HepG2 (cell line): Measurements from ENCODE around the gene RSPRY1. TPM values are rescaled to one million over a fixed set of nuclear protein-coding genes. Genes with fewer than 3 reads are reported as not detected.
A peak's percentile ranks its signal among the peaks of the same experiment; 100 is the strongest.

Source experiments
- ARID4A ChIP-seq: sonication (generic); formaldehyde crosslinking; IDR thresholded peaks from 2 replicates; pipeline ENCODE4 v1.5.0; 2020; ENCODE audit warnings: mild to moderate bottlenecking, missing genetic modification reagents, borderline replicate concordance
- HES4 ChIP-seq: sonication (generic); formaldehyde crosslinking; IDR thresholded peaks from 2 replicates; pipeline ENCODE4 v1.9.0; 2021; ENCODE audit warnings: mild to moderate bottlenecking, missing genetic modification reagents, borderline replicate concordance
- HNF1A ChIP-seq, 2 experiments: sonication (generic) in 1 of 2; formaldehyde crosslinking in 1 of 2; IDR thresholded peaks; 2 replicates each; pipeline versions ENCODE4 v1.4.0 to v1.6.1; 2016 to 2020; ENCODE audit warnings: borderline replicate concordance in 1 of 2, low read depth in 1 of 2, mild to moderate bottlenecking in 1 of 2, missing genetic modification reagents in 1 of 2
- HOMEZ ChIP-seq: IDR thresholded peaks from 2 replicates; pipeline ENCODE4 v1.6.1; 2016; ENCODE audit warnings: low read depth
- NPAS2 ChIP-seq: sonication (generic); formaldehyde crosslinking; IDR thresholded peaks from 2 replicates; pipeline ENCODE4 v1.8.0; 2022; ENCODE audit warnings: mild to moderate bottlenecking, missing genetic modification reagents, borderline replicate concordance
- REST ChIP-seq, 2 experiments: IDR thresholded peaks; 2 replicates each; pipeline ENCODE4 v1.6.1; 2011 to 2012; ENCODE audit warnings: low read length in 2 of 2, borderline replicate concordance in 1 of 2, low read depth in 1 of 2, mild to moderate bottlenecking in 1 of 2, moderate library complexity in 1 of 2
- SPEN ChIP-seq: sonication (generic); formaldehyde crosslinking; IDR thresholded peaks from 2 replicates; pipeline ENCODE4 v1.5.1; 2020; ENCODE audit warnings: low read depth, mild to moderate bottlenecking, missing genetic modification reagents
- ZBTB14 ChIP-seq: sonication (generic); formaldehyde crosslinking; IDR thresholded peaks from 2 replicates; pipeline ENCODE4 v1.4.0; 2020; ENCODE audit warnings: missing genetic modification reagents
- ZNF136 ChIP-seq: sonication (generic); formaldehyde crosslinking; IDR thresholded peaks from 2 replicates; pipeline ENCODE4 v1.8.1; 2022; ENCODE audit warnings: low read depth, mild to moderate bottlenecking, moderate library complexity, missing genetic modification reagents
- ZNF274 ChIP-seq: sonication (generic); formaldehyde crosslinking; IDR thresholded peaks from 2 replicates; pipeline ENCODE4 v1.5.1; 2020; ENCODE audit warnings: mild to moderate bottlenecking, missing genetic modification reagents
- ZNF556 ChIP-seq: sonication (generic); formaldehyde crosslinking; IDR thresholded peaks from 2 replicates; pipeline ENCODE4 v1.4.0; 2020; ENCODE audit warnings: mild to moderate bottlenecking, missing genetic modification reagents, borderline replicate concordance
- polyA plus RNA-seq, 8 experiments: library from polyadenylated mRNA; depleted of rRNA in 3 of 8; stranded (reverse) in 7 of 8; unstranded in 1 of 8; fragments of >200 nt; fragmentation: Illumina TruSeq in 4 of 8; extraction: Trizol in 4 of 8; gene quantifications; 2 replicates each; pipeline versions ENCODE4 v1.2.1 to v1.2.3, GENCODE V29; 2011 to 2016; ENCODE audit warnings: low read depth in 4 of 8, missing spikeins in 1 of 8, mixed read lengths in 1 of 8; ENCODE audit not compliant: insufficient read depth in 1 of 8
- total RNA-seq, 5 experiments: library from RNA; depleted of rRNA; stranded (reverse); fragments of >200 nt; fragmentation: Illumina TruSeq; extraction: Trizol; gene quantifications; 2 replicates each; pipeline ENCODE4 v1.2.3, GENCODE V29; 2016; ENCODE audit warnings: low read depth in 1 of 5

Gene RSPRY1
- total and polyA plus RNA-seq, 2 of the 13 experiments (the other 11 are each of a cell fraction or from before 2014, with no cell fraction given): 53.4 to 61.0 TPM

GRCh38 chr16:57244767-57245471, 58.8 kb downstream of the RSPRY1 start, which contains the start of gene ARL2BP (continued):
- no peak for TF ChIP-seq HNF1A (IDR thresholded peaks at IDR 0.05; ENCODE audit: low read depth)
- peak; percentile 61; the same call in 1 of the 2 replicates for TF ChIP-seq HNF1A (CRISPR knock-in tag; IDR thresholded peaks at IDR 0.05; ENCODE audit: borderline replicate concordance)
- TF ChIP-seq ZNF274 (CRISPR knock-in tag): peak; percentile 90
- TF ChIP-seq NPAS2 (CRISPR knock-in tag): no peak
- TF ChIP-seq ZNF136 (CRISPR knock-in tag): 0 out of 2 replicates have a peak, but pooled peaks have one; percentile 25
- TF ChIP-seq ARID4A (CRISPR knock-in tag): peak; percentile 95; the same call in 1 of the 2 replicates
- TF ChIP-seq ZBTB14 (CRISPR knock-in tag): peak; percentile 91
- TF ChIP-seq REST (IDR thresholded peaks at IDR 0.05; ENCODE audit: borderline replicate concordance in 1 of 2, low read depth in 1 of 2, low read length in 2 of 2): no peak
- no peak for TF ChIP-seq HES4 (CRISPR knock-in tag)
- peak; percentile 74; the same call in 1 of the 2 replicates for TF ChIP-seq ZNF556 (CRISPR knock-in tag)
- TF ChIP-seq HOMEZ (CRISPR knock-in tag): 0 out of 2 replicates have a peak, but pooled peaks have one; percentile 31
- peak; percentile 99 for TF ChIP-seq SPEN (CRISPR knock-in tag)
